H1 (cell line): ENCODE results near the gene ACTR1A. TPM values are rescaled to one million over a fixed set of nuclear protein-coding genes. Genes with fewer than 3 reads are reported as not detected.

Experiments used
- KDM1A ChIP-seq: fragments of 200-600, 300-600 bp; sonication (generic); IDR thresholded peaks from 2 replicates; pipeline ENCODE4 v1.7.1; 2016; ENCODE audit warnings: mild to moderate bottlenecking, low read length, borderline replicate concordance
- KDM4A ChIP-seq: IDR thresholded peaks from one replicate; pipeline ENCODE4 v1.7.1; 2012; ENCODE audit warnings: low read depth, mild to moderate bottlenecking, moderate library complexity, low read length, inconsistent platforms; ENCODE audit not compliant: severe bottlenecking
- polyA plus RNA-seq, 7 experiments: library from polyadenylated mRNA; depleted of rRNA in 3 of 7; stranded (reverse) in 5 of 7; unstranded in 2 of 7; fragments of >200 nt in 5 of 7; fragments of 200-250 nt in 2 of 7; gene quantifications; 1 replicate in 5 of 7; 2 replicates in 1 of 7; 4 replicates in 1 of 7; pipeline versions ENCODE4 v1.2.1 to v1.2.3, GENCODE V29; 2011 to 2013; ENCODE audit warnings: missing spikeins in 2 of 7, mixed read lengths in 2 of 7
- total RNA-seq: library from RNA; stranded (reverse); fragmentation: NEBNext Ultra II Directional; extraction: Animal tissue kit (Norgen Biotek cat#: 25700); gene quantifications from 2 replicates; pipeline ENCODE4 v1.2.1, GENCODE V29; 2021

ACTR1A gene
- total and polyA plus RNA-seq, 2 of the 8 experiments (the other 6 are each of a cell fraction or from before 2014, with no cell fraction given) = 78.6 to 86.3 TPM

DNA sequence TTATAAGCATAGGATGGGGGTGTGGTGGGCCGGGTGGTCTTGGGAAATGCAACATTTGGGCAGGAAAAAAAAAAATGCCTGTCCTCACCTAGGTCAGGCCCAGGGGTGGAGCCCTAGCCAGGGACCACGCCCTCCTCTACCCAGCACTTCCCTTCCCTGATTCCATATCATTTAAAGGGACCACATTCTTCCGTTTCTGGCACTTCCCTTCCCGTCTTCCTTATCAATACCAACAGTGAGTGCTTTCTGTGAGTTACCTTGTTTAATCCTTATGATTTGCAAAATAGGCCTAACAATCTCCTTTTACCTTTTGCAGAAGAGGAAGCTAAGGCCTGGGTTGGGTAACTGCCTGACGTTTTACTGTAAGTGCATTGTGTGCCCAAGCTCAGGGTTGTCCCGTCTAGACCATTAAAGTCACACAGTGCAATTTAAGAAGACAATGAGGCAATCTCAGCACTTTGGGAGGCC lies 34.5 kb downstream of the ACTR1A start (continued):
- TF ChIP-seq KDM4A (no peak), KDM1A (no peak)
